HL-60 (cell line): ENCODE data around the gene SLA2.
"Not testable (repeated sequence)": the region's sequence is repeated elsewhere in the genome, so short reads cannot be mapped to it uniquely, and the experiment has no call there.

Experiments used
- DNase-seq, 2 experiments: peaks; one replicate each; pipeline ENCODE4 v3.0.0-alpha.2; 2010 to 2020; ENCODE audit warnings: low read depth in 1 of 2, low spot score in 1 of 2
- H3K27ac ChIP-seq: fragments of 250-450 bp; sonication (Bioruptor Pico); replicated peaks from 2 replicates; pipeline ENCODE4 v1.5.1; 2020; ENCODE audit warnings: mild to moderate bottlenecking, moderate library complexity
- H3K27me3 ChIP-seq: fragments of 250-450 bp; sonication (Bioruptor Pico); 2 replicates; pipeline ENCODE4 v1.5.1; 2021; ENCODE audit warnings: mild to moderate bottlenecking, moderate library complexity; ENCODE audit not compliant: insufficient read depth, poor library complexity, severe bottlenecking
- H3K4me3 ChIP-seq: replicated peaks from 2 replicates; pipeline ENCODE4 v1.5.1; 2011; ENCODE audit warnings: mild to moderate bottlenecking, control low read depth, low read length; ENCODE audit not compliant: insufficient read depth
- CTCF ChIP-seq: IDR thresholded peaks from one replicate; pipeline ENCODE4 v1.5.1; 2011; ENCODE audit warnings: low read length, control low read depth, inconsistent platforms; ENCODE audit not compliant: insufficient read depth
- GABPA ChIP-seq: IDR thresholded peaks from 2 replicates; pipeline ENCODE4 v1.6.1; 2012; ENCODE audit warnings: low read depth
- POLR2AphosphoS5 ChIP-seq: IDR thresholded peaks from 2 replicates; pipeline ENCODE4 v1.6.1; 2012; ENCODE audit warnings: low read depth
- REST ChIP-seq: IDR thresholded peaks from 2 replicates; pipeline ENCODE4 v1.6.1; 2012; ENCODE audit warnings: low read depth; ENCODE audit not compliant: insufficient replicate concordance
- SPI1 ChIP-seq: IDR thresholded peaks from 2 replicates; pipeline ENCODE4 v1.6.1; 2012; ENCODE audit warnings: low read depth, mild to moderate bottlenecking, borderline replicate concordance

SLA2 gene

GRCh38 chr20:36682311-36682710, 36.3 kb upstream of the SLA2 start:
- Histone ChIP-seq H3K27ac (no peak overlapping the region), H3K4me3 (no peak overlapping the region), H3K27me3 (no peaks in the 10 kb centered on the region)
- TF ChIP-seq CTCF, result no peak
- no peak for TF ChIP-seq GABPA
- no peak for TF ChIP-seq REST
- no peak for TF ChIP-seq POLR2AphosphoS5
- TF ChIP-seq SPI1, result no peak
- DNase-seq, result no peak

- H3K4me3 ChIP-seq, result no peak overlapping the region
- no peak overlapping the region for H3K27ac ChIP-seq
- no peak for DNase-seq
- TF ChIP-seq SPI1 (no peak), CTCF (no peak), GABPA (no peak), POLR2AphosphoS5 (no peak), REST (no peak)
- no peaks in the 10 kb centered on the region for H3K27me3 ChIP-seq
Measured at GRCh38 chr20:36677422-36677771, 31.4 kb upstream of the SLA2 start.

GRCh38 chr20:36676701-36677421, 30.9 kb upstream of the SLA2 start:
- Histone ChIP-seq H3K27me3 (no peaks in the 10 kb centered on the region), H3K27ac (no peak overlapping the region), H3K4me3 (no peak overlapping the region)
- DNase-seq, result no peak
- TF ChIP-seq CTCF (no peak), GABPA (no peak), SPI1 (no peak), POLR2AphosphoS5 (no peak), REST (no peak)

- H3K4me3 ChIP-seq, DNase-seq, H3K27ac ChIP-seq: not testable (repeated sequence)
Measured at GRCh38 chr20:36675545-36675944, 29.5 kb upstream of the SLA2 start.

More at GRCh38 chr20:36675545-36675944, 29.5 kb upstream of the SLA2 start:
- not testable (repeated sequence) for H3K27me3 ChIP-seq
